HG03439 (cell line): ENCODE data around the gene PTPRE.

ENCODE experiments used
- ATAC-seq: cut with Tn5 transposase; IDR thresholded peaks from one replicate; pipeline ENCODE4 v1.9.1; 2021; ENCODE audit warnings: mild to moderate bottlenecking, moderate library complexity; ENCODE audit not compliant: unreplicated experiment

The PTPRE gene

GRCh38 chr10:128055061-128055868 lies 148.4 kb downstream of the PTPRE start:
- no peak for ATAC-seq

- ATAC-seq = no peak
Observed at GRCh38 chr10:128056303-128057050, 149.6 kb downstream of the PTPRE start.

GRCh38 chr10:128058106-128058749 lies 151.3 kb downstream of the PTPRE start:
- ATAC-seq = no peak

GRCh38 chr10:128058750-128059134 lies 151.8 kb downstream of the PTPRE start:
- no peak for ATAC-seq

GRCh38 chr10:128059266-128059981 lies 152.5 kb downstream of the PTPRE start:
- no peak for ATAC-seq

GRCh38 chr10:128059982-128060293 lies 153.0 kb downstream of the PTPRE start:
- no peak for ATAC-seq

GRCh38 chr10:128060341-128061250 lies 153.7 kb downstream of the PTPRE start:
- no peak for ATAC-seq

- no peak for ATAC-seq
Observed at GRCh38 chr10:128061306-128062300, 154.7 kb downstream of the PTPRE start.

- peak; percentile 2 for ATAC-seq
Observed at GRCh38 chr10:128062331-128062880, 155.5 kb downstream of the PTPRE start.

GRCh38 chr10:128062881-128063563 lies 156.1 kb downstream of the PTPRE start:
- ATAC-seq = peak; percentile 38

- ATAC-seq = peak; percentile 31
Observed at GRCh38 chr10:128063736-128064107, 156.8 kb downstream of the PTPRE start.

- peak; percentile 35 for ATAC-seq
Observed at GRCh38 chr10:128064108-128064969, 157.4 kb downstream of the PTPRE start.

- no peak for ATAC-seq
Observed at GRCh38 chr10:128064970-128065580, 158.2 kb downstream of the PTPRE start.

GRCh38 chr10:128065881-128066534 lies 159.1 kb downstream of the PTPRE start:
- no peak for ATAC-seq

- no peak for ATAC-seq
Observed at GRCh38 chr10:128066870-128067382, 160.0 kb downstream of the PTPRE start.
